ENCODE results near the gene VASH2. TPM values are rescaled to one million over a fixed set of nuclear protein-coding genes. Genes with fewer than 3 reads are reported as not detected.
A peak's percentile ranks its signal among the peaks of the same experiment; 100 is the strongest.

VASH2 gene
- total and polyA plus RNA-seq, 2 of the 8 experiments (the other 6 are each of a cell fraction or from before 2014, with no cell fraction given), result 44.0 to 187 TPM

DNA sequence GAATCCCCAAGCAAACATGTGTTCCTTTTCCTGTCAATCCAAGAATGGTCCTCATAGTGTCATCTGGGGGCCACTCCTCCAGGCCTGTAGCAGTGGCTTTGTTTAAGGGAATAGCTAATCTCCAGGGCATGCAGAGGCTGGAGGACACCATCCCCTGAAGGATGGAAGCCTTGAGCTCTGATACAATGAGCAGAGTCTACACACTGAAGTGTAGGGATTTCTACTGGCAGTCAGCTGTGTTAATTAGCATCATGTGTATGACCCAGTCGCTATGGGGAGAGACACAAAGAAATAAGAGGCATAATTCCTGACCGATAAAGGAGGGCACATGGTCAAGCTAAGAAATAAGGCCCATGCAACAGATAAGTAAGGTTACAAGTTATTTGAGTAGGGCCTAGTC is 36.2 kb downstream of the VASH2 start:
- Histone ChIP-seq H2BK20ac (ENCODE audit: low read length) (no peak overlapping the region), H2BK5ac (ENCODE audit: low read depth, low read length) (no peak overlapping the region), H3K36me3 (ENCODE audit: control insufficient read depth in 2 of 4, insufficient read depth in 4 of 4, low read length in 3 of 4) (peaks cover 17 to 83% (median 47%) of the 10 kb centered on the region in 4 experiments), H4K91ac (replicated peaks; ENCODE audit: insufficient read length, low read length) (no peak overlapping the region), H3K27me3 (replicated peaks in 1 of 4; ENCODE audit: control insufficient read depth in 3 of 4, extremely low read depth in 1 of 4, insufficient read depth in 3 of 4, low read length in 3 of 4) (no peaks in the 10 kb centered on the region), H4K5ac (ENCODE audit: insufficient read length, low read depth, low read length) (no peak overlapping the region), H4K20me1 (replicated peaks in 1 of 2; ENCODE audit: control insufficient read depth in 1 of 2, insufficient read depth in 2 of 2, low read length in 2 of 2) (peaks cover 0 to 5% of the 10 kb centered on the region in 2 experiments), H2BK120ac (replicated peaks; ENCODE audit: low read depth, low read length) (no peak overlapping the region), H3K4ac (replicated peaks; ENCODE audit: insufficient read length, low read depth, low read length) (no peak overlapping the region), H3K23me2 (ENCODE audit: low read depth, low read length) (no peaks in the 10 kb centered on the region), H2AK5ac (ENCODE audit: low read depth, low read length) (no peak overlapping the region), H3K14ac (ENCODE audit: insufficient read length) (no peak overlapping the region), H3K79me2 (ENCODE audit: control insufficient read depth in 1 of 2, insufficient read depth in 2 of 2, low read length in 2 of 2) (no peaks in the 10 kb centered on the region), H3K56ac (replicated peaks; ENCODE audit: insufficient read length, low read depth, low read length) (no peak overlapping the region), H3K27ac (ENCODE audit: low read depth, low read length) (no peak overlapping the region), H2BK12ac (ENCODE audit: low read depth, low read length) (no peak overlapping the region), H2AFZ (ENCODE audit: low read length) (no peak overlapping the region), H3K79me1 (ENCODE audit: low read depth, low read length) (no peaks in the 10 kb centered on the region; the same call in 1 of the 2 replicates), H2BK15ac (ENCODE audit: low read length) (no peak overlapping the region), H3K4me3 (ENCODE audit: extremely low read depth in 1 of 4, insufficient read depth in 2 of 4, low read depth in 3 of 4, low read length in 4 of 4) (no peak overlapping the region), H4K8ac (ENCODE audit: extremely low read depth, insufficient read depth, low read length) (no peak overlapping the region), H3K4me1 (replicated peaks in 1 of 4; ENCODE audit: control insufficient read depth in 3 of 4, insufficient read depth in 4 of 4, low read length in 3 of 4) (peaks cover 0 to 5% (median 0%) of the 10 kb centered on the region in 4 experiments; a peak in 5 of 7 replicates), H3K9me3 (ENCODE audit: insufficient read depth in 2 of 2, low read depth in 1 of 2, low read length in 1 of 2) (no peaks in the 10 kb centered on the region), H3K9ac (replicated peaks in 1 of 4; ENCODE audit: extremely low read depth in 1 of 4, low read depth in 3 of 4, low read length in 3 of 4) (no peak overlapping the region), H3K4me2 (ENCODE audit: insufficient read depth in 1 of 2, low read depth in 2 of 2, low read length in 2 of 2) (no peak overlapping the region), H3K23ac (ENCODE audit: insufficient read length) (no peak overlapping the region), H3K18ac (ENCODE audit: extremely low read depth, low read length) (no peak overlapping the region)
- ChIA-PET CTCF (ENCODE audit: partially characterized antibody) (interaction anchor here (0.6 to 4.1 kb wide), 9 partner anchors 10 to 1468 kb away, joined by 3 to 40 read pairs (median 4); no protein-coding TSS in a partner anchor), POLR2A (ENCODE audit: partially characterized antibody) (interaction anchor here (0.7 to 5.2 kb wide), 18 partner anchors 8 to 423 kb away, joined by 3 to 57 read pairs (median 4); partner anchors contain the start of gene VASH2)
- FAIRE-seq (no peak), DNase-seq (ENCODE audit: low read depth in 1 of 2, low spot score in 2 of 2) (peak in 1 of 2 experiments; percentile 42)
- 84% methylated on average over 2 of the region's 2 CpGs; no CpG with 5 or more reads in 1 of the 2 experiments for WGBS, 2 experiments (ENCODE audit: extremely low coverage in 1 of 2, insufficient coverage in 1 of 2, insufficient read length in 1 of 2, insufficient replicate concordance in 2 of 2, low coverage in 1 of 2, low lambda C conversion rate in 2 of 2, missing lambda C conversion rate in 1 of 2)
